Fibroblast of gingiva (primary cell): ENCODE data around the gene BCKDHA.
"Not testable (repeated sequence)": the region's sequence is repeated elsewhere in the genome, so short reads cannot be mapped to it uniquely, and the experiment has no call there.

ENCODE experiments used
- DNase-seq: peaks from one replicate; pipeline ENCODE4 v3.0.0-alpha.2; 2011; ENCODE audit warnings: low read depth

Gene BCKDHA

DNA sequence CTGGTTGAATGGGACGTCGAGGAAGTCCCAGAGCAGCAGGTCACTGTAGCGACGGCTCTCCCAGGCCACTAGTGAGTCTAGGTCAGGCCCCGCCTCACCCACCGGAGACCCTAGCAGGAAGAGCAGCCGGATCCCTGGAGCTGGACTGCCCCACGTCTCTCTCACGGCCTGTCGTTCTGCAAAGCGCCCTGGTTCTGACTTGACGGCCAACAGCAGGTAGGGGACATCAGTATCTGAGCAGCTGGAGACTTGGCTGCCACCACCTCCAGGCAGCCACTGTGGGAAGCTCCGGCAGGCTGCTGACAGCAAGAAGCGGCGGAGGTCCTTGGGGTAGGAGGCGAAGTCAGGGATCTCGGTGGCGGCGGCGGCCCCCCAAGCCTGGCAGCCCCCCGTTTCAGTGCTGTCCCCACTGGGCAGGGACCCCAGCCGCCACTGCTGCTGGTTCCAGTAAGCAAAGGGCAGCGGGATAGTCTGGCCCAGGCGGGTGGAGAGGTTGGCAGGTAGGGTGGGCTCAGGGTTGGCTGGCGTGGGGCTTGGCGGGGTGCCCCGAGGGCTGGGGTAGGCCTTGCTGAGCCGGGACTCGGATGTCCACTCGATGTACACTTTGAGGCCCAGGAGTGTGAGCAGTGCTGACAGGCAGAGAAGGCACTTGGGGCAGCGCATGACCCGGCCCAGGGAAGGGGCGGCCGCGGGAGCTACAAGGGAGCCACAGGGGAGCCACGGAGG lies 28.7 kb downstream of the BCKDHA start:
- no peak for DNase-seq

DNA sequence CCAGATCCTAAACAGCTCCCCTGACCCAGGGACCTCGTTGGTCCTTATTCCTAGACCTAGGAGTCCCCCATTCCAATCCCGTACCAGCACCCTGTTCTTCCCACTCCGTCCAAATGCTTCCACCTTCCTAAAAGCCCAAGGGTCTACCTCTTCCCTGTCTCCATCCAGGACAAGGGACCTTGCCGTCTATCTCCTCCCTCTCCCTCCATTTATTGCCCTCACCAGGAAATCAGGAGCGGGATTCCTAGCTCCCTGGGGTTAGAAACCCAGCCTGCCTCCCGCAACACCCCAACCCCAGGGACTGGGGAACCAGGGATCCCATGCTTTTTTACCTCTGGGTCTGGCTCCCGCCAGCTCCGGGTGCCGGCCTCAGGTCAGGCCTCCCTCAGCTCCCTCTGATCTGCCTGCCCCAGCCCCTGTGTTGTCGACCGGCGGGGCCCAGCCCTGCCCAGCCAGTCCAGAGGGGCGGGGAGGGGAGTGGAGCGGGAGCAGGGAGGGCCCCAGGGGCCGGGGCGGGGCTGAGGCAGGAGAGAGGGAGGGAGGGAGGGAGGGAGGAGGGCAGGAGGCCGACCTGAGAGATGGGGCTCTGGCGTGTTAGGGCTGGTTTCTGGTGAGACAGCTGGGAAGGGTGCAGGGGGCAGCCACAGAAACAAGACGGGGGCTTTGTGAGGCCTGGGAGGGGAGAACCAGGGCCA lies 29.5 kb downstream of the BCKDHA start, which contains the start of gene B3GNT8:
TSS of gene B3GNT8 (minus strand) at position 423 of the 695 bp plus-strand sequence. CDS start 596 bp downstream, outside the sequence.
- DNase-seq = peak; percentile 61

DNA sequence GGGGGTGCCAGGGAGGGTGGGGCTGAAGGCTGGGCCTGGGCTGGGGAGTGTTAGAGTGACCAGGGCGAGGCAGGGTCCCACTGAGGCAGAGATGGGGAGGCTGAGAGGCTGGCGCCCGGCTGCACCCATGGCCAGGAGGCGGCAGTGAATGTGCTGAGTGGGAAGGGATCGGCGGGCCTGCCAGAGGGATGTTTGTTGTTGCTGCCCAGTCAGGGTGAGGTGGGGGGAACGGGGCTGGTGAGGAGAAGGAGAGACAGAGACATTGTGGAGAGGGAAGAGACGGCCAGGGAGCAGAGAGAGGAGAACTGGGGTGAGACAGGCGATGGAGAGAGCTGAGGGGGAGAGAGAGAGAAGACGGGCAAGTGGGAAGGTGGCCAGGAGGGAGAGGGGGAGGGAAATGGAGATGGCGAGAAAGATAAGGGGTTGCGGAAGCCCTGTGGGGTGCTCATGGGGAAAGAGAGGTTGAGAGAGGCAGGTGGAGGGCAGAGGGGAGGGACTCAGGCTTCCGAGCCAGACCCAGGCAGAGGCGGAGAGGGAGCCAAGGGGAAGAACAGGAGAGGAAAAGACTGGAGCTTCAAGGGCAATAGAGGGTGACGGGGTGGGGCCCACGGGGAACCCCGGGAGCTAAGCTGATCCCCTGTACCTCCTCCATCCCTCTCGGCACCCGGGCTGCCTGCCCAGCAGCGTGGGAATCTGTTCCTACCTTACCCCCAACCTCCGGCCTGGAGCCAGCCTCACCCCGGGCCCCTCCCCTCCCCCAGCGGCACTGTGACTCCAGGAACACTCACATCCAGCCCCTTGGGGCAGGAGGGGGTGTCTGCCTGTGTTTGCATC lies 30.2 kb downstream of the BCKDHA start:
- DNase-seq = no peak

DNA sequence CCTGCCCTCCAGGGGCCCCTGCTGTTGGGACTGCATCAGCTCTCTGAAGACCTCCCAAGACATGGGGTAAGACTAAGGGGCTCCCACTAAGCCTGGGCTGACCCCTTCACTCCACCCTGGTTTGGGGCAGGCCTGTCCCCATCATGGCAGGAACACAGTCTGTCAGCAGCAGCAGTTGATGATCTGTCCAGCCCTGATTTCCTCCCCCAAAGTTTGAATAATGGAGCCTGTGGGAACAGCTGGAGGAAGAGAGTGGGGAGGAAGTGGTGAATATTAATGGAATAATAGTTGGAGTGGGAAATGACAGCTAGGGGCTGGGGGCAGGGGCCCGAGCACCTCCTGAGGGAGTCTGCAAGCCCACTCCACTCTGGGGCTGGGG lies 30.9 kb downstream of the BCKDHA start:
- no peak for DNase-seq

DNA sequence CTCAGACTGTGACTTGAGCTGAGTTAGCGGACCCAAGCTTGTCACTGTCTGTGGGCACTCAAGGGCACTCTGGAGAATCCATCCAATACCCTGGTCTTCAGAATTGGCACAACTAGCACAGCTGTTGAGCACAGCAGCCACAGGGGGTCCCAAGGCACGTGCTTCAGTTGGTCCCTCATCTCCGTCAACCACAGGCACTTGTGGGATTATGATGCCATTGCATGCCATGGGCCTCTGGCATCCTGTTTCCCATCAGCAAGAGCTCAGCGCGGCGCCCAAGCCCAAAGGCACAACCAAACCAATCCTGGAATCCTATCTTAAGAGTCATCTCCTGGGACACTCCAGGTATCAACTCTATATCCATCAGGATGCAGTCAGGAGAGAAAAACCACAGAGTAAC lies 33.3 kb downstream of the BCKDHA start:
- no peak for DNase-seq

DNA sequence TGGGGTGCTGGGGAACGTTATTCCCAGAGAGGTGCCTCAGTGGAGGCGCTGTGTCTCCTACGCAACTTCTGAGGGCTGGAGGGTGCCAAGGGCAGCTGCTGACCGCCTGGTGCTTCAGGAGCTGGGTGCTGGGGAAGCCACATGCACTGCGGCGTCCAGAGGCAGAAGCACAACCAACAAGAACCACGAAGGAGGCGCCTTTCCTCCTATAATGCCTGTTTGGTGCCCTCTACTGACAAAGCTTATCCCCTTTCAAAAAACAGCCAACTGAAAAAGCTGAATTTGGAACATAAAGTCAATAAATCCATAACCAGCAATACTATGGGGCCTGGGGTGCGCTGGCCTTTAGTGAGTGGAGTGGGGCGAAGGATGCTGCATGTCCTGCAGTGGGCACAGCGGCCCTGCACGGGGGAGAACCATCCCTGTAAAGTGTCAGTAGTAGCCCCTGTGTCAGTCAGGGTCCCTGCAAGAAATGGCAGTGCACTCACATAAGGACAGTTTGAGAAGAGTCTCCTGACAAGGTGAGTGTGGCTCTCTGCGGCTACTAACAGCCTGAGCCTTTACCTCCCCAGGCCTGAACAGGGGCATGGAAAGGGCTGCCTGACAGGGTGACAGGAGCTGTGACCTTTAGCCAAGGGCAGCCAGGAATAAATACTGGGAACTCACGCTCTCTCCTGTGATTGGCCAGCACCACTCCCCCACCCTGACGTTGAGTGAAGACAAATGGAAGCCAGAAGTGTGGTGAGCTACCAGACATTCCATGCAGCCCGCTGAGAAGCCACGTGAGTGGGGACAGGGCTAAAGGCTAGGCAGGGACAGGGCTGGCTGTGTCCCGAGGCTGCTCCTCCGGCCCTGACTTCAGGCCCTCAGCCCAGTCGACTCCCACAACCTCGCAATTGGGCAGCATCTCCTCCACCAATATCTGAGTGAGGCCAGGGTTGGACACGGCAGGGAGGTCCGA lies 34.1 kb downstream of the BCKDHA start:
- DNase-seq = peak; percentile 27

DNA sequence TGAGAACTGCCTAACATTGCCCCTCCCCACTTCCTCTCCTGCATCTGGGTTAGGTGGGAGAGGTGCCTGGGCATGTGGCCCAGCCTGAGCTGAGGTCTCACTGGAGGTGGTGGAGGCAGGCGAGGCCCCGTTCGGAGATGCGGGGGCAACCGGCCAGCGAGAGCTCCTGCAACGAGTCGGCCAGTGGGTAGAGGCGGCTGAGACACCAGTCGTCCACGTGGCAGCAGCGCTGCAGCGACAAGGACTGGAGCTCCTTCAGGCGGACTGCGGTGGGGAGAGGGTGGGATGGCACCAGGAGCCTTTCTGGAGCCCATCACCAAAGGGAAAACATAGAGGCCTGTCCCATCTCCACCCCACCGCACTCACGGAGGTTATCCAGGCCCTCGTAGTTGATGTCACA lies 35.6 kb downstream of the BCKDHA start:
- no peak for DNase-seq

DNA sequence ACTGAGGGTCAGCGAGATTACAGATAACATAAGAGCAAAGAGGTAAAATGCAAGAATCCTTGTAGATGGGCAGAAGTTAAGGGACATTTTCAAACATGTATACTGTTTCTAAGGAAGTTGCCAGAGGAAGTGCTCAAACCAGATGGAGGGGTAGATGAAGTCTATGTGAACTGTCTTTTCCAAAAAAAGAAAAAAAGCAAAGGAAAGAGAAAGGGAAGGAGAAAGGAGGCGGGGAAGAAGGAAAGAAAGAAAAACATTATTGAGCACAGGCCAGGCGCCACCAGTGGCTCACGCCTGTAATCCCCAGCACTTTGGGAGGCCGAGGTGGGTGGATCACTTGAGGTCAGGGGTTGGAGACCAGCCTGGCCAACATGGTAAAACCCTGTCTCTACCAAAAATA lies 36.8 kb downstream of the BCKDHA start:
- no peak for DNase-seq

DNA sequence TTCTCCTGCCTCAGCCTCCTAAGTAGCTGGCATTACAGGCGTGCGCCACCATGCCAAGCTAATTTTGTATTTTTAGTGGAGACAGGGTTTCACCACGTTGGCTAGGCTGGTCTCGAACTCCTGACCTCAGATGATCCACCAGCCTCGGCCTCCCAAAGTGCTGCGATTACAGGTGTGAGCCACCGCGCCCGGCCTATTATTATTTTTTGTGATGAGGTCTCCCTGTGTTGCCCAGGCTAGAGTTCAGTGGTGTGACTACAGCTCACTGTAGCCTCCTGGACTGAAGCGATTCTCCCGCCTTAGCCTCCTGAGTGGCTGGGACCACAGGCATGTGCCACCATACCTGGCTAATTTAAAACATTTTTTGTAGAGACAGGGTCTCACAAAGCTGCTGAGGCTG lies 37.8 kb downstream of the BCKDHA start:
- DNase-seq = not testable (repeated sequence)

DNA sequence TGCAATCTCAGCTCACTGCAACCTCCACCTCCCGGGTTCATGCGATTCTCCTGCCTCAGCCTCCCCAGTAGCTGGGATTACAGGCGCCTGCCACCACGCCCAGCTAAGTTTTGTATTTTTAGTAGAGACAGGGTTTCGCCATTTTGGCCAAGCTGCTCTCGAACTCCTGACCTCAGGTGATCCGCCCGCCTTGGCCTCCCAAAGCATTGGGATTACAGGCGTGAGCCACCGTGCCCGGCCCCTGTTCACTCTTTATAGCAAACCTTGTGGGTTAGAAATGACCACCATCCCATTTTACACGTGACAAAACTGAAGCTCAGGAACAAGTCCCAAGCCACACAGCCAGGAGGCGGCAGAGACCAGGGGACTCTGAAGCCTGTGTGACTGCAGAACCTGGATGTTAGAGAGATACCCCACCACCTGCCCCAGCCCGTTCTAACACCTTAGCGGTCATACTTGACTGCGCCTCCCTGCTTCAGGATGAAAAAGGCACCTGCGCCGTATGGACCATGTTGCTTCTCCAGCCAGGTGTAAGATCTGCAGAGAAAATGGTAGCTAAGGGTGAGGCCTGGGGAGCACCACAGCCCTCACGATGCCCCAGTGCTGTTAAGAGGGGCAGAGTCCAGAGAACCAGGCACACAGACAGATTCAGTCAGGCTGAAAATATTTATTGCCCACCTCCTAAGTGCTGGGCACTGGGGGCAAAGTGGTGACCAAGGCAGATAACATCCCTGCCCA lies 38.5 kb downstream of the BCKDHA start:
- no peak for DNase-seq

DNA sequence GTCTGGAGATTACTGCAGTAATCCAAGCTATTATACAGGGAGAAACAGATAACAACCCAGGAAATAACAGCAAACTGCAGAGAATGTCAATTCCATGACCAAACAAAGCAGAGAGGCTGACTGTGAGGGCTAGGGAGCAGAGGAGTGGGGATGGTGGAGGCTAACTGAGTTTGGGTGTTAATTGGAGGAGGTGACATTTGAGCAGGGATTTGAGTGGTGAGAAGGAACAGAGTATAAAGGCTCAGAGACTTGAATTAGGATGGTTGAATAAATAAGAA lies 39.0 kb downstream of the BCKDHA start:
- no peak for DNase-seq

DNA sequence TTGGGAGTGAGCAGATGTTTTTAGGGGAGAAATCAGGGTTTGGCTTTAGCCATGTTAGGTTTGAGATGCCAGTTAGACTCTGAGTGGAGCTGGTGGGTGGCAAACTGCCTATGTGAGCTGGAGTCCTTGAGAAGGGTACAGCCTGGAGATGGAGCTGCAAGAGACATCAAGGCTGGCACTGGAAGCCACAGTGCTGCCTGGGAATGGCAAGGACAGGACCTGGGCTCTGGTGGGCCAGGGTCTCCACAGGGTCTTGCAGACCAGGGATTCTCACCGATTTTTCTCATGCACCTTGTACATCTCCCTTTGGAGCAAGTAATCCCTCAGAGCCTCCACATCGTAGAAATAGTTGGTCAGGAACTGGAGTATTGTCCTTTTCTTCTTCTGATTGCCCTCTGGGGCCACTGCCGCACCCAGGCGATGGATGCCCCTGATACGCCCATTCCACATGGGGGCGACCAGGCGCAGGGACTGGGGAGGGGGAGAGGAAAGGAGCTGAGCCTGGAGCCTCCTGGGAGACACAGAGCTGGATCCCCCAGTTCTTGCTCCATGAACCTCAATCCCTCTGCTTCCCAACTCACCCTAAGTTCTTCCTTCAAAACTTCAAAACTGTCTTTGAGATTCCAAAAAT lies 40.4 kb downstream of the BCKDHA start:
- DNase-seq = no peak

DNA sequence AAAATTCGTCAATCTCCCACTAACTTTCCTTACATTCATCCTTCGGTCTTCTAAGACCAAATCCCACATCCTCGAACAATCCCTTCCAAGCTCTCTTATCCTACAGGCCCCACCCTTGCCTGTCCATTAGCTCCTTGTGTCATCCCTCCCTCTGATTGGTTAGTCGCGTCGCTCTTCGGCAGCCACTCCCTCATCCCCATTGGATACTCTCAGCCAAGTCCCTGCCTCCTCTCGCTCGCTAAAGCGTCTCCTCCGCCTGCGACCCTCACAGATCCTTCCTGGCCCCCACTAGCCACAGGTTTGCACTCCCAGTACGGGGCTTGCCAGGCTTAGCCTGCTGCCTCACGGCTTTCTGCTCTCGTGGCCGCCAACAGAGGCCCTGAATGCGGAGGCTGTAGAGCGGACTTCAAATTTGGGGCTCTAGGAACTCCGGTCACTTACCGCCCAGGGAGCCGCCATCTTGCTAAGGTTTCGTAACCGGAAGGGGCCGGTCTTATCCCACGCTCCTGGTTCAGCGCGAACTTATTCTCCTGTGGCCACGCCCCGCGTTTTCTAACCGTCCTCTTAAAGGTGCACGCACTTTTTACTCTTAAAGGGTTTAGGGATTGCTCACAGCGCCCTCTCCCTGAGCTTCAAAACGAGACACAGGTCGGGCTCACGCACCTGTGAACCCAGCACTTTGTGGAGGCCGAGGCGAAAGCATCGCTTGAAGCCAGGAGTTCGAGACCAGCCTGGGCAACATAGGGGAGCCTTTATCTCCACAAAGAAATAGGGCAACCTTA lies 42.0 kb downstream of the BCKDHA start, which contains the start of gene DMAC2:
TSS of gene DMAC2 (minus strand) at position 472 of the 782 bp plus-strand sequence. CDS start at position 459, 13 bp downstream.
- peak; percentile 95 for DNase-seq

DNA sequence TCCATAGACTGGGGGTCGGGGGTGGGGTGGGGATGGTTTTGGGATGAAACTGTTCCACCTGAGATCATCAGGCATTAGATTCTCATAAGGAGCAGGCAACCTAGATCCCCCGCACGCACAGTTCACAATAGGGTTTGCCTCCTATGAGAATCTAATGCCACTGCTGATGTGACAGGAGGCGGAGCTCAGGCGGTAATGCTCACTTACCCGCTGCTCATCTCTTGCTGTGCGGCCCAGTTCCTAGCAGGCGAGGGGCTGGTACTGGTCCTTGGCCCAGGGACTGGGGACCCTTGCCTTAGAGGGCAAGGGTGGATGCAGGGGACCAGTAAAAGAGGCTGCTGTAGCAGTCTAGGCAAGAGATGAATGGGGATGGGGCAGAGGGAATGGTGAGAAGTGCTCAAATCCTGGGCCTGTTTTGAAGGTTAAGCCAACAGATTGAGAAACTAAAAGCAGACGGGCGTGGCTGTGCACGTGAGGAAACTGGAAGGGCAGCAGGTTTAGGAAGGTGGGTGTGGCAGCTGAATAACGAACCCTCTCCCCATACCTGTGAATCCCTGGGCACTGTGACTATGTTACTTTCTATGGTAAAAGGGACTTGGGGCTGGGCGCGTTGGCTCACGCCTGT lies 43.8 kb downstream of the BCKDHA start:
- DNase-seq = no peak

DNA sequence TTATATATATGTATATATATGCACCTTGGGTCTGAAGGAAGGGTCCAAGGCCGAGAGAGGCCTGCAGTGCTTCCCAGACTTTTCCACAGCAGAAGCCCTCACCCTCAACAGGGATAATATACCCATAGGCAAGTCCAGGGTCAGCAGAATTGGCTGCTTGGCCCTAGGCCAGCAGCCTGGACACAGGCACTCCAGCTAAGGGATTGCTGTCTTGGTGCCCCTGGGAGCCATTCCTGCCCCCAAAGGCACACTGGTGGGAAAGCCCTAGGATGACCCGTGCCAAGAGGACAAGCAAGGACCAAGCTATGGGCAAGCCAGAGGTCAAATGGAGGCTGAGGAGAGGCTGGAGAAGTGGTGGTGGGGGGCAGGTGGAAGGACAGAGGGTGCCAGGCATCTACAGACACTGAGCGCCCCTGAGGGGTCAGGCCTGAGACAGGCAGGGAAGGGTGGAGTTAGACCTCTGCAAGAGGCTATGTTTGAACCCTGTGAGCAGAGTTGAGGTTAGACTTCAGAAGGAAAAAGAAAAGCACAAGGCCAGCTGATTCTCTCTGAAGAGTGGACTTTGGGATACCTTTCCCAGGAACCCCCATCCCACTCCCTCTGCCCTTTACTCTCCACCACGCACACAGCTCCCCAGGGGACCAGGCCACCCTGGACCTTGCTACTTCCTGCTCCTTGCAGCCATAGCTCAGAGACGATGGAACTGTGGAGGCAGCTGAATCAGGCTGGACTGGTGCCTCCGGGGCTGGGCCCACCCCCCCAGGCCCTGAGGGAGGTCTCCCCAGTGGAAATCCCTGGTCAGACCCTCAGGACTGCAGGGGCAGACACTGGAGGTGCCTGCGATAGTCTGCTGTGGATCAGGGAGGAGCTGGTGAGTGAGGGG lies 45.1 kb downstream of the BCKDHA start, which contains the start of gene ERICH4:
TSS of gene ERICH4 (plus strand) at position 684 of the 883 bp plus-strand sequence. CDS start at position 698, 14 bp downstream.
- no peak for DNase-seq

DNA sequence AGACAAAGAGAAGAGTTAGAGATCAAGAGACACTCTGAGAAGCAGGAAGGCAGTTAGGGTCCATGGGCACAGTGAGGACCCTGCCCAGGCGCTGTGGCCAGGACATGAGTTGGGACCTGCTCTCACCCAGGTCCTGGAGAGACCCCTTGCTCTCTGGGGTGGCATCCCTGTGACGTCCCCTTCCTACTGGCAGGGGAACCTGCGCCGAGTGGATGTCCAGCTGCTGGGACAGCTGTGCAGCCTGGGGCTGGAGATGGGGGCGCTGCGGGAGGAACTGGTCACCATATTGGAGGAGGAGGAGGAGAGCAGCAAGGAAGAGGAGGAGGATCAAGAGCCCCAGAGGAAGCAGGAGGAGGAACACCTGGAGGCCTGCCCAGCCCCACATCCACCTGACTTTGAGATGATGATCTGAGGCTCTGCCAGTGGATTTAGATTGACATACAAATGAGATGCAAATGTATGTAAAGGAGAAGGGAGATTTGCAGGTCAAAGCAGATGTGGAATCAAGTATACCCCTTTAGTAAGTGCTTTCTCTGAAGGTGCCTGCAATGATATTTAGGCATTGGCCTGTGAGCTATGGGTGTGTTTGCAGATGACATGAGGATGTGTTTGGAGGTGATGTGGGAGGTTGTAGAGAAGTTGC lies 46.3 kb downstream of the BCKDHA start:
- no peak for DNase-seq

DNA sequence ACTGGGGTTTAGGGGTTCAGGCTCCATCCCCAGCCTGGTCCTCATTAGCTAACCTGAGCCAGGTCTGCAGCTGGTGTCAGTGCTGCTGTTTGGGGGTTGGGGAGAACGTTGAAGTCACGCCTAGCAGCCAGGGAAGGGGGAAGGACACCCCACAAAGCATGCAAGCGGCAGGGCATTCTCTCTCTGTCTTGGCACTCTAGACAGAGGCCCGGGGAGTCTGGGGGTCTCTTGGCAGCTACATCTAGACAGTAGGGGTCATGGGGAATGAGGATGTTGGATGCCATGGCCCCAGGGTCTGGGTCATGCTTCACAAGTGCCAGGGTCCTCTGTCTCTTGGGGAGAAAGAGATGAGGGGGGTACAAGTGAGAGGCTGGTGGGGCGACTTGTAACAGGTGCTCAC lies 48.0 kb downstream of the BCKDHA start:
- DNase-seq = no peak
